ENCODE data around the gene MRPS33. TPM values are rescaled to one million over a fixed set of nuclear protein-coding genes. Genes with fewer than 3 reads are reported as not detected.

The MRPS33 gene
- total RNA-seq, 1 donor from 2014 or later, result 27.9 TPM

DNA sequence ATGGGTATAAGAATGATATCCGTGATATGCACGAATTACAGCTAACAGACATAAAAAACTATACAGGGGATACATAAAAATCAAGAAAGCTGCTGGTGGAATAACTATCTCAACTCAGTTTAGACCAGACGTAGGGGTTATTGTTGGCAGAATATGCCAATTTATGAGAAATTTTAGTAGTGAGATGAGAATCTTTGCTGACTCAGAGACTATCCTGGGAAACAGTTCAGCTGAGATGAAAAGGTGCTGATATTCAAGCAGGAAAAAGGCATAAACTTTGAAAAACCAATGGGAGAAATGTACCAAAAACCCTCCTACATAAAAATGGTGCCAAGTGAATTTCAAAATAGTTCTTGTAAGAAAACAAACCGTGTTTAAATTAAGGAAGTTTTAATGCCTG lies 3.3 kb downstream of the MRPS33 start:
- Mint-ChIP-seq H3K36me3 (ENCODE audit: low read depth) (peaks cover 10% of the 10 kb centered on the region), H3K4me3 (ENCODE audit: unreplicated experiment) (no peak overlapping the region), H3K27ac (ENCODE audit: unreplicated experiment) (no peak overlapping the region), H3K27me3 (ENCODE audit: low read depth) (peaks cover under 1% of the 10 kb centered on the region), H3K4me1 (ENCODE audit: low read depth) (peaks cover 20% of the 10 kb centered on the region), H3K9me3 (ENCODE audit: low read depth) (peaks cover 2% of the 10 kb centered on the region)
- TF ChIP-seq, protein P1, sequence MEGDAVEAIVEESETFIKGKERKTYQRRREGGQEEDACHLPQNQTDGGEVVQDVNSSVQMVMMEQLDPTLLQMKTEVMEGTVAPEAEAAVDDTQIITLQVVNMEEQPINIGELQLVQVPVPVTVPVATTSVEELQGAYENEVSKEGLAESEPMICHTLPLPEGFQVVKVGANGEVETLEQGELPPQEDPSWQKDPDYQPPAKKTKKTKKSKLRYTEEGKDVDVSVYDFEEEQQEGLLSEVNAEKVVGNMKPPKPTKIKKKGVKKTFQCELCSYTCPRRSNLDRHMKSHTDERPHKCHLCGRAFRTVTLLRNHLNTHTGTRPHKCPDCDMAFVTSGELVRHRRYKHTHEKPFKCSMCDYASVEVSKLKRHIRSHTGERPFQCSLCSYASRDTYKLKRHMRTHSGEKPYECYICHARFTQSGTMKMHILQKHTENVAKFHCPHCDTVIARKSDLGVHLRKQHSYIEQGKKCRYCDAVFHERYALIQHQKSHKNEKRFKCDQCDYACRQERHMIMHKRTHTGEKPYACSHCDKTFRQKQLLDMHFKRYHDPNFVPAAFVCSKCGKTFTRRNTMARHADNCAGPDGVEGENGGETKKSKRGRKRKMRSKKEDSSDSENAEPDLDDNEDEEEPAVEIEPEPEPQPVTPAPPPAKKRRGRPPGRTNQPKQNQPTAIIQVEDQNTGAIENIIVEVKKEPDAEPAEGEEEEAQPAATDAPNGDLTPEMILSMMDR (IDR thresholded peaks at IDR 0.05), result no peak
- DNase-seq (ENCODE audit: low spot score), result no peak

GRCh38 chr7:141003172-141004065 lies 11.3 kb downstream of the MRPS33 start:
- Mint-ChIP-seq H3K27me3 (ENCODE audit: low read depth) (peaks cover 11% of the 10 kb centered on the region), H3K4me1 (ENCODE audit: low read depth) (no peaks in the 10 kb centered on the region), H3K36me3 (ENCODE audit: low read depth) (peaks cover 13% of the 10 kb centered on the region), H3K27ac (ENCODE audit: unreplicated experiment) (no peak overlapping the region), H3K4me3 (ENCODE audit: unreplicated experiment) (no peak overlapping the region), H3K9me3 (ENCODE audit: low read depth) (no peaks in the 10 kb centered on the region)
- DNase-seq (ENCODE audit: low spot score), result no peak
- TF ChIP-seq, protein P1 (IDR thresholded peaks at IDR 0.05), result no peak

DNA sequence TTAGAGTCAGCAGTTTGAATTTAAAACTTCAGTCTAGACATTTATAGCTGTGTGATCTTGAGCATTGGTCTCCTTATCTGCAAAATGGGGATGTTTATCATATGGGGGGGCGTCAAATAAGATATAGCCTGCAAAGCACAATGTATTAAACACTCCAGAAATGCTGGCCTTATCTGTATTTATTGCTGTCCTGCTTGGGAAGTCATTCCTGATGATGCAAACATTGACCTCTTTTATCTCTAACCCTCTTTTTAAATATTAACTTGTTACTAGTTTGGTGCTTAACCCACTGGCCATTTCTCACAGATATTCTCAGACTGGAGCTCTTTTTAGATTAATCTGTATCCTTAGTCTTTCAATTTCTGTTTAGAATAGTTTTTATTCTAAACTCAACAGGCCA lies 13.2 kb downstream of the MRPS33 start:
- H3K4me3 Mint-ChIP-seq (ENCODE audit: unreplicated experiment), result no peak overlapping the region
- peaks cover 13% of the 10 kb centered on the region for H3K27me3 Mint-ChIP-seq (ENCODE audit: low read depth)
- H3K4me1 Mint-ChIP-seq (ENCODE audit: low read depth), result no peaks in the 10 kb centered on the region
- DNase-seq (ENCODE audit: low spot score), result no peak
- H3K27ac Mint-ChIP-seq (ENCODE audit: unreplicated experiment), result no peak overlapping the region
- TF ChIP-seq, protein P1 (IDR thresholded peaks at IDR 0.05), result no peak
- H3K9me3 Mint-ChIP-seq (ENCODE audit: low read depth), result no peaks in the 10 kb centered on the region
- peaks cover 8% of the 10 kb centered on the region for H3K36me3 Mint-ChIP-seq (ENCODE audit: low read depth)

- Mint-ChIP-seq H3K4me3 (ENCODE audit: unreplicated experiment) (no peak overlapping the region), H3K36me3 (ENCODE audit: low read depth) (peaks cover 5% of the 10 kb centered on the region), H3K4me1 (ENCODE audit: low read depth) (no peaks in the 10 kb centered on the region), H3K27ac (ENCODE audit: unreplicated experiment) (no peak overlapping the region), H3K27me3 (ENCODE audit: low read depth) (peaks cover 16% of the 10 kb centered on the region), H3K9me3 (ENCODE audit: low read depth) (no peaks in the 10 kb centered on the region)
- no peak for DNase-seq (ENCODE audit: low spot score)
- TF ChIP-seq, protein P1 (IDR thresholded peaks at IDR 0.05), result no peak
Observed at GRCh38 chr7:141001122-141001521, 13.6 kb downstream of the MRPS33 start.

GRCh38 chr7:140998715-140999114 lies 16.0 kb downstream of the MRPS33 start:
- no peak overlapping the region for H3K27ac Mint-ChIP-seq (ENCODE audit: unreplicated experiment)
- TF ChIP-seq, protein P1 (IDR thresholded peaks at IDR 0.05), result no peak
- H3K9me3 Mint-ChIP-seq (ENCODE audit: low read depth), result no peaks in the 10 kb centered on the region
- H3K4me3 Mint-ChIP-seq (ENCODE audit: unreplicated experiment), result no peak overlapping the region
- no peaks in the 10 kb centered on the region for H3K4me1 Mint-ChIP-seq (ENCODE audit: low read depth)
- peaks cover 16% of the 10 kb centered on the region for H3K27me3 Mint-ChIP-seq (ENCODE audit: low read depth)
- DNase-seq (ENCODE audit: low spot score), result no peak
- no peaks in the 10 kb centered on the region for H3K36me3 Mint-ChIP-seq (ENCODE audit: low read depth)

All from chondrocyte (in vitro differentiated cells).